Hepatocyte (in vitro differentiated cells): ENCODE results near the gene KRT75.

Experiments
- CTCF ChIP-seq: fragments of 200-600 bp; sonication (generic); IDR thresholded peaks from 2 replicates; pipeline ENCODE4 v1.5.1; 2016; ENCODE audit warnings: antibody characterized with exemption, mild to moderate bottlenecking; ENCODE audit not compliant: poor library complexity
- EZH2 ChIP-seq: fragments of 200-600 bp; sonication (generic); IDR thresholded peaks from 2 replicates; pipeline ENCODE4 v1.6.1; 2016; ENCODE audit warnings: antibody characterized with exemption, mild to moderate bottlenecking, borderline replicate concordance

- TF ChIP-seq EZH2 (no peak), CTCF (no peak)
These were observed 5.2 kb upstream of the KRT75 start for GRCh38 chr12:52439420-52439819.
